ENCODE results near the gene SERPINI1. TPM values are rescaled to one million over a fixed set of nuclear protein-coding genes. Genes with fewer than 3 reads are reported as not detected.

Gene SERPINI1
- total and polyA plus RNA-seq, 9 of the 15 experiments (the other 6 are each of a cell fraction or from before 2014, with no cell fraction given), result 1.6 to 9.9 (median 3.5) TPM

- TF ChIP-seq XRCC4 (IDR thresholded peaks at IDR 0.05; ENCODE audit: extremely low read depth, insufficient read depth, insufficient read length) (no peak), NEUROD1 (IDR thresholded peaks at IDR 0.05; ENCODE audit: borderline replicate concordance, low read depth, low read length, partially characterized antibody) (no peak), POLR2H (tag; IDR thresholded peaks at IDR 0.05; ENCODE audit: low read depth) (no peak), ELK3 (CRISPR knock-in tag; IDR thresholded peaks at IDR 0.05) (no peak)
Observed at GRCh38 chr3:167776066-167776685, 40.7 kb downstream of the SERPINI1 start (continued).

GRCh38 chr3:167777356-167777755, 41.8 kb downstream of the SERPINI1 start:
- ChIA-PET CTCF (ENCODE audit: low intra/inter-chr PET ratio) (no interaction called here), POLR2A (no interaction called here)
- no peaks in the 10 kb centered on the region for H3K4me1 ChIP-seq (replicated peaks in 1 of 2; ENCODE audit: control insufficient read depth in 2 of 2, insufficient read depth in 2 of 2, low read length in 2 of 2)
- no peaks in the 10 kb centered on the region for H3K36me3 ChIP-seq (ENCODE audit: control insufficient read depth, insufficient read depth, low read length)
- H3K27ac ChIP-seq (ENCODE audit: extremely low read depth, low read depth, low read length), result no peak overlapping the region
- no peaks in the 10 kb centered on the region for H3K79me2 ChIP-seq (ENCODE audit: control insufficient read depth, insufficient read depth, low read length)
- H3K4me3 ChIP-seq, result no peak overlapping the region
- H3K4me2 ChIP-seq (ENCODE audit: insufficient read depth, low read length), result no peak overlapping the region
- H3K27me3 ChIP-seq (ENCODE audit: control insufficient read depth in 2 of 2, insufficient read depth in 2 of 2, low read length in 2 of 2), result no peaks in the 10 kb centered on the region
- FAIRE-seq (no peak), ATAC-seq (no peak), DNase-seq (ENCODE audit: extremely low read depth in 1 of 4, low spot score in 3 of 4) (no peak)
- WGBS (ENCODE audit: insufficient coverage, low coverage, missing lambda C conversion rate), result 0% methylated on average over 1 of the region's 1 CpG
- H3K9ac ChIP-seq (ENCODE audit: insufficient read depth in 1 of 2, low read depth in 2 of 2, low read length in 2 of 2), result no peak overlapping the region
- intact Hi-C loops (cut with micrococcal nuclease) (no loop called here), in situ Hi-C loops (cut with MboI) (no loop called here)
- no peaks in the 10 kb centered on the region for H3K9me3 ChIP-seq (replicated peaks; ENCODE audit: control insufficient read depth, insufficient read depth, low read depth, low read length)
- H4K20me1 ChIP-seq (replicated peaks; ENCODE audit: control insufficient read depth, insufficient read depth, low read length), result no peaks in the 10 kb centered on the region
- BruUV-seq (replicated peaks), result no TSS peak
- H2AFZ ChIP-seq (ENCODE audit: low read depth, low read length), result no peak overlapping the region
- H3K9me1 ChIP-seq (ENCODE audit: control insufficient read depth, insufficient read depth, low read length), result no peaks in the 10 kb centered on the region
- TF ChIP-seq NEUROD1 (IDR thresholded peaks at IDR 0.05; ENCODE audit: borderline replicate concordance, low read depth, low read length, partially characterized antibody) (no peak), SP2 (IDR thresholded peaks at IDR 0.05; ENCODE audit: extremely low read depth, low read depth, low read length, poor library complexity, severe bottlenecking) (no peak), TCF3 (CRISPR knock-in tag; IDR thresholded peaks at IDR 0.05) (no peak), RBM22 (IDR thresholded peaks at IDR 0.05; ENCODE audit: low read depth, low read length, poor library complexity, severe bottlenecking) (no peak), TRIM24 (IDR thresholded peaks at IDR 0.05) (no peak), HDAC6 (IDR thresholded peaks at IDR 0.05; ENCODE audit: low read depth, low read length) (no peak), ZNF589 (CRISPR knock-in tag; IDR thresholded peaks at IDR 0.05; ENCODE audit: low read depth) (no peak), MCM5 (IDR thresholded peaks at IDR 0.05; ENCODE audit: low read depth) (no peak), ZNF395 (CRISPR knock-in tag; IDR thresholded peaks at IDR 0.05) (no peak), ZNF280A (IDR thresholded peaks at IDR 0.05; ENCODE audit: low read depth, partially characterized antibody) (no peak), ATF6 (CRISPR knock-in tag; IDR thresholded peaks at IDR 0.05) (no peak)

Data from K562 (cell line).